Testis (tissue), 3 donors: ENCODE measurements around the gene WDR88. TPM values are rescaled to one million over a fixed set of nuclear protein-coding genes. Genes with fewer than 3 reads are reported as not detected.

Source experiments
- DNase-seq: peaks from one replicate; pipeline ENCODE4 v3.0.0-alpha.2; 2019
- H3K27ac ChIP-seq, 2 donors: fragments of 200-600 bp; sonication (generic); one replicate each; pipeline ENCODE4 v1.5.1; 2019
- H3K27me3 ChIP-seq: fragments of 200-600 bp; sonication (generic); one replicate; pipeline ENCODE4 v1.5.1; 2019
- H3K36me3 ChIP-seq: fragments of 200-600 bp; sonication (generic); one replicate; pipeline ENCODE4 v1.5.1; 2017; ENCODE audit warnings: low read depth; ENCODE audit errors: missing control alignments
- H3K4me1 ChIP-seq: fragments of 200-600 bp; sonication (generic); one replicate; pipeline ENCODE4 v1.5.1; 2019
- H3K4me3 ChIP-seq, 2 donors: fragments of 200-600 bp; sonication (generic); one replicate each; pipeline ENCODE4 v1.5.1; 2017 to 2019
- H3K9me3 ChIP-seq: fragments of 200-600 bp; sonication (generic); one replicate; pipeline ENCODE4 v1.5.1; 2017
- POLR2A ChIP-seq: fragments of 450-650 bp; IDR thresholded peaks from one replicate; pipeline ENCODE4 v1.6.1; 2017; ENCODE audit warnings: antibody characterized with exemption, mild to moderate bottlenecking, moderate library complexity
- WGBS, 2 donors: methylation state at CpG; one replicate each; pipeline ENCODE4 v1.1.5; 2018; 5-methylcytosine and 5-hydroxymethylcytosine counted together
- intact Hi-C: fragments of 100-400 bp; cut with DNase I; formaldehyde crosslinking; loops from one replicate; pipeline ENCODE4 v1.15.1; 2023; ENCODE audit warnings: low total_unique reads
- polyA plus RNA-seq: library from polyadenylated mRNA; stranded (reverse); fragments of 350-450 nt; fragmentation: Illumina TruSeq; extraction: RNeasy Lipid Tissue Mini Kit (QIAGEN cat#74804); gene quantifications from one replicate; pipeline ENCODE4 v1.2.3, GENCODE V29; 2014; ENCODE audit warnings: low read depth, low replicate concordance; ENCODE audit not compliant: insufficient read depth
- total RNA-seq, 2 donors: library from RNA; depleted of rRNA; stranded (reverse); fragments of >200 nt; gene quantifications; one replicate each; pipeline ENCODE4 v1.2.3, GENCODE V29; 2016
- TF ChIP-seq, protein P1 (sequence below), 3 experiments: fragments of 450-650 bp in 2 of 3; fragments of 200-600 bp in 1 of 3; sonication (generic) in 1 of 3; IDR thresholded peaks; one replicate each; pipeline ENCODE4 v1.5.1; 2016 to 2019; ENCODE audit warnings: antibody characterized with exemption in 3 of 3, mild to moderate bottlenecking in 2 of 3, moderate library complexity in 1 of 3

The WDR88 gene
- total and polyA plus RNA-seq, 3 donors from 2014 or later = 5.0 to 15.3 (median 8.9) TPM

DNA sequence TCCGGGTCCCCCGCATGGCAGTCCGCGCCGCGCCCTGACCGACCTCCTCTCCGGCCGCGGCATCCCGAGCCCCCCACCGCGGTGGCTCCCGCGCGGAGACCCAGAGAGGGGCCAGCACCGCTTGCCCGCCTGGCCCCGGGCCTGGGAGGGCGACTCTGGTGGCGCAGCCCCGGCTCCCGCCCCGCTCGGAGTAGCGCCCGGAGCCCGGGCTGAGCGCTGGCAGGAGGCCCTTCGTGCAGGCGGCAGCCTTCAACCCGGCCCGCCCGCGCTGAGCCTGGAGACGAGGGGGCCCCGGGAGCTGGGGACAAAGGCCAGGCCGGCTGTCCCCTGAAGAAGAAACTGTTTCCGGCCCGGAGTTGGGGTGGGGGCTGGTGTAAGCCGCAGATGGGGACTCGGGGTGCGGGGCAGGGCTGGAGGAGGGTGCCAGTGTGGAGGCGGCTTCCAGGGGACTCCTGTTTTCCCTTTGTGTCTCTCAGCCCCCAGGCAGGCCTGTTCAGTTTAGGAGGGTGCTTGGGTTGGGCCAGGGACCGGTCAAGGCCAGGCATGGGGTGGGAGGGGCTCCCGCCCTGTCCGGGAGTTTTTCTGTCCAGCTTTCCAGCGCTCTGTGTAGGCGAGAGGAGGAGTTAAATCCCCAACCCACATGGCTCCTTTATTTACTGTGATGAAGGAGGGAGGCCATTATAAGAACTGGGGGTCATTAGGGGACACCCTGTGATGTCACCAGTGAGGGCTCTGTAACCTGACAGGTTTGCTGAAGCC, 63.2 kb downstream of the WDR88 start:
- H3K4me3 ChIP-seq = peak overlapping the region; percentile 66 to 76
- no peak for TF ChIP-seq POLR2A
- TF ChIP-seq, protein P1, sequence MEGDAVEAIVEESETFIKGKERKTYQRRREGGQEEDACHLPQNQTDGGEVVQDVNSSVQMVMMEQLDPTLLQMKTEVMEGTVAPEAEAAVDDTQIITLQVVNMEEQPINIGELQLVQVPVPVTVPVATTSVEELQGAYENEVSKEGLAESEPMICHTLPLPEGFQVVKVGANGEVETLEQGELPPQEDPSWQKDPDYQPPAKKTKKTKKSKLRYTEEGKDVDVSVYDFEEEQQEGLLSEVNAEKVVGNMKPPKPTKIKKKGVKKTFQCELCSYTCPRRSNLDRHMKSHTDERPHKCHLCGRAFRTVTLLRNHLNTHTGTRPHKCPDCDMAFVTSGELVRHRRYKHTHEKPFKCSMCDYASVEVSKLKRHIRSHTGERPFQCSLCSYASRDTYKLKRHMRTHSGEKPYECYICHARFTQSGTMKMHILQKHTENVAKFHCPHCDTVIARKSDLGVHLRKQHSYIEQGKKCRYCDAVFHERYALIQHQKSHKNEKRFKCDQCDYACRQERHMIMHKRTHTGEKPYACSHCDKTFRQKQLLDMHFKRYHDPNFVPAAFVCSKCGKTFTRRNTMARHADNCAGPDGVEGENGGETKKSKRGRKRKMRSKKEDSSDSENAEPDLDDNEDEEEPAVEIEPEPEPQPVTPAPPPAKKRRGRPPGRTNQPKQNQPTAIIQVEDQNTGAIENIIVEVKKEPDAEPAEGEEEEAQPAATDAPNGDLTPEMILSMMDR (IDR thresholded peaks at IDR 0.05) = no peak
- H3K27me3 ChIP-seq = no peaks in the 10 kb centered on the region
- WGBS, 2 donors = 1 to 2% methylated on average over 7 to 41 of the region's 49 CpGs
- H3K9me3 ChIP-seq = no peaks in the 10 kb centered on the region
- H3K4me1 ChIP-seq = peaks cover 8% of the 10 kb centered on the region
- H3K36me3 ChIP-seq = no peaks in the 10 kb centered on the region
- peak overlapping the region in 1 of 2 donors; percentile 71 for H3K27ac ChIP-seq
- DNase-seq = peak; percentile 70
- intact Hi-C loops = no loop called here

DNA sequence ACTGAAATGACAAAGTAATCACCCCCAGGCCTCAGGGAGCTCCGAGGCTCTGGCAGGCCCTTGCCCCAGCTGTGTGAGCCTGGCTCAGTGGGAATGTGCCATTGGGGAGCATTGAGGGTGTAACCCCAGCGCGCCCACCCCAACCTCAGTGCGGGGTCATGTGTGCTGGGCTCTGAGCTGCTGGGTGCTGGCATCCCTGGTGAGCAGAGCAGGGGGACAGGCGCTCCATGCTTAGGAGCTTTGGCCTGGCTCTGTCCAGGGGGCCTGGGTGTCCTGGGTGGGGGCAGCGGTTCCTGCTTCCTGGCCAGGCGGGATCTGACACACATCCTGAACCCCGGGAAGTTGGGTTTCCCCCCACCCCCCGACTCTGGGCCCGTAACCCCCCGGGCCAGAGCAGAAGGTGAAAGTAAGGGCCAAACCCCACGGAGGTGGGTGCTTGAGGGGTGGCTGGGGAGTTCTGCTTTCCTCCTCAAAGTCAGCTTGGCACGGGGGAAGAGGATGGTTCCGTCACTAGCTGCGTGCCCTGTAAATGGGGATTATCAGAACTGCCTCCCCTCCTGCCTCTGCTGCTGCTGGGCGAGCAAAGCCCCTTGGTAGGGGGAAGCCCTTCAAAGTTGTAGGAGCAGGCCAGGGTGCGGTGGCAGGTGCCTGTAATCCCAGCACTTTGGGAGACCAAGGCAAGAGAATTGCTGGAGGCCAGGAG, 63.9 kb downstream of the WDR88 start:
- DNase-seq = no peak
- Histone ChIP-seq H3K36me3 (no peaks in the 10 kb centered on the region), H3K27ac (peak overlapping the region in 1 of 2 donors; percentile 71), H3K4me1 (peaks cover 8% of the 10 kb centered on the region), H3K27me3 (no peaks in the 10 kb centered on the region), H3K9me3 (no peaks in the 10 kb centered on the region), H3K4me3 (peak overlapping the region in 1 of 2 donors; percentile 76)
- no peak for TF ChIP-seq POLR2A
- TF ChIP-seq, protein P1 (IDR thresholded peaks at IDR 0.05) = no peak
- intact Hi-C loops = no loop called here
- WGBS, 2 donors = 59 to 65% methylated on average over 9 to 17 of the region's 17 CpGs

DNA sequence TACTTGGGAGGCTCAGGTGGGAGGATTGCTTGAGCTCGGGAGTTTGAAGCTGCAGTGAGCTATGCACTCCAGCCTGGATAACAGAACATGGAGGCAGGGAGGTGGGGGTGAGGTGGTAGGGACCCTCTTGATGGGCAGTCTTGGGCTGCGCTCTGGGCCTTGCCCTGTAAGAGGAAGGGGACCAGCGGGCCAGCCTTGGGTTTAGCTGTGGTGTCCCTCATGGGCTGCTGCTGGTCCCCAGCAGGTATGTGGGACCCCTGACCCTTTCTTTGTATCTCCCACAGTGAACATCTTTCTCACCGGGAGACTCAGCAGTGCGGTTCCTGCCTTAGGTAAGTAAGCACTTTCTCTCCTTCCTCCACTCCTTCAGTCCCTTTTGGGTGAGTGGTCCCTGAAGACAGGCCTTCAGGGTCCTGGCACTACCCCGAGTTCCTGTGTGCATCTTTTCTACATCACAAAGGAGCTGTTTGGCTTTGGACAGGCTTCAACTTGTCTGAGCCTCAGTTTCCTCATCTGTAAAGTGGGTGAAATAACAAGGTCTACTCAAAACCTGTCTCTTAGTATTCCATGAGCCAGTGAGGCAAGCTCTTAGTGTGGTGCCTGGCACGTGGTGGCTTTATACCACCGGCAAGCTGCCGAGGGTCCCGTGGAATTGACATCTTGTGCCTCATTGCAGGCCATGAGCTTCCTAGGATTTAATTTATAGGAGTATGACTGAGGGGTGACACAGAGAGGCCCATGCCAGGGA, 64.7 kb downstream of the WDR88 start:
- TF ChIP-seq, protein P1 (IDR thresholded peaks at IDR 0.05) = no peak
- TF ChIP-seq POLR2A = no peak
- no peak for DNase-seq
- Histone ChIP-seq H3K4me3 (no peak overlapping the region), H3K36me3 (no peaks in the 10 kb centered on the region), H3K27me3 (no peaks in the 10 kb centered on the region), H3K27ac (no peak overlapping the region), H3K9me3 (no peaks in the 10 kb centered on the region), H3K4me1 (peaks cover 8% of the 10 kb centered on the region)
- 92 to 94% methylated on average over 10 of the region's 10 CpGs for WGBS, 2 donors
- intact Hi-C loops = no loop called here

DNA sequence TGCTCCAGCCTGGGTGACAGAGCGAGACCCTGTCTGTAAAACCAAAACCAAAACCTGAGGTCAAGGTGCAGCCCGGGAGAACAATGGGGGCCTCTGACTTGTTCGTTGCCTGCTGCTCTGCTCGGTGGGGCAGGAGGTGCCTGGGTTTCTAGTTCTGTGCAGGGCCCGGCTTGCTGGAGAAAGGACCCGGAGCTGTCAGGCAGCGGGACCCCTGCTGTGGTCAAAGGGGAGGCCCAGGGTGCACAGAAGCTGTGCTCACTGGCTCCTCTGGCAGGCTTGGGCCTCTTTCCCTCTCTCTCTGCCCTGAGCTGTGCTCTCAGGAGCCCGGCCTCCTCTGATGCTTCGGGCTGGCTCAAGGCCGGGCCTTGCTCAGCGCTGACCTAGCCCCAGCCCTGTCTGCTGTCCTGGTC, 65.7 kb downstream of the WDR88 start:
- peaks cover 8% of the 10 kb centered on the region for H3K4me1 ChIP-seq
- H3K27me3 ChIP-seq = no peaks in the 10 kb centered on the region
- 95 to 96% methylated on average over 9 to 10 of the region's 11 CpGs for WGBS, 2 donors
- H3K36me3 ChIP-seq = no peaks in the 10 kb centered on the region
- no peak overlapping the region for H3K27ac ChIP-seq
- no peak overlapping the region for H3K4me3 ChIP-seq
- TF ChIP-seq, protein P1 (IDR thresholded peaks at IDR 0.05) = no peak
- TF ChIP-seq POLR2A = no peak
- H3K9me3 ChIP-seq = no peaks in the 10 kb centered on the region
- DNase-seq = no peak
- intact Hi-C loops = no loop called here
